GM19043 (cell line): Measurements from ENCODE around the gene LAMB4.

Experiments used
- ATAC-seq: cut with Tn5 transposase; IDR thresholded peaks from one replicate; pipeline ENCODE4 v1.9.1; 2021; ENCODE audit warnings: low read depth; ENCODE audit not compliant: unreplicated experiment

LAMB4 gene

DNA sequence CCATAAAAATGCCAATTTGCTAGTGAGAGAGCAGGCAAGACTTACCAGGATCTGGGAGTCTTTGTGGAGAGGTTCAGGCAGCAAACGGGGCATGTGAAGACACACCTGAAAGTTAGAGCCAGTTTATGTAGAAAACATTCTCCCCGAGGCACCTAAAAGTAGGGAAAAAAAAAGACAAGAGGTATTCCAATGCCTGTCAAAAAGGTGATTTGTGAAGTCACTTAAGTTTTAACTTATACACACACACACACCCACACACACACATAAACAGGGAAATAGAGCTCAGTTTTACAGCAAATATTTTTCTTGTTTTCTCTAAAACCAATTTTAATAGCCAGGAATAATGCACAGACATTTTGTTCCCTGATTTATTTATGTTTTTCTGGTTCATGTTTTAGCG, at the start of gene LAMB4:
LAMB4 (minus strand) TSS at position 101 of the 400 bp plus-strand sequence. CDS start 7,197 bp downstream, outside the sequence.
- no peak for ATAC-seq

- ATAC-seq = no peak
Observed at GRCh38 chr7:108178398-108178797, 48.2 kb upstream of the LAMB4 start.

GRCh38 chr7:108171164-108171563, 41.0 kb upstream of the LAMB4 start:
- ATAC-seq = no peak

DNA sequence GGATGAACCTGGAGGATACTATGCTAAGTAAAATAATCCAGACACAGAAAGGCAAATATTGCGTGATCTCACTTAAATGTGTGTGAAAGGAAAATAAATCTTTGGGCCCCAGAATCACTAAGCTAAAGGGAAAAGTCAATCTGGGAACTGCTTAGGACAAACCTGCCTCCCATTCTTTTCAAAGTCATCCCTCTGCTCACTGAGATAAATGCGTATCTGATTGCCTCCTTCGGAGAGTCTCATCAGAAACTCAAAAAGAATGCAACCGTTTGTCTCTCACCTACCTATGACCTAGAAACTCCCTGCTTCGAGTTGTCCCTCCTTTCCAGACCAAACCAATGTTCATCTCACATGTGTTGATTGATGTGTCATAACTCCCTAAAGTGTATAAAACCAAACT, 40.1 kb upstream of the LAMB4 start:
- ATAC-seq = no peak

DNA sequence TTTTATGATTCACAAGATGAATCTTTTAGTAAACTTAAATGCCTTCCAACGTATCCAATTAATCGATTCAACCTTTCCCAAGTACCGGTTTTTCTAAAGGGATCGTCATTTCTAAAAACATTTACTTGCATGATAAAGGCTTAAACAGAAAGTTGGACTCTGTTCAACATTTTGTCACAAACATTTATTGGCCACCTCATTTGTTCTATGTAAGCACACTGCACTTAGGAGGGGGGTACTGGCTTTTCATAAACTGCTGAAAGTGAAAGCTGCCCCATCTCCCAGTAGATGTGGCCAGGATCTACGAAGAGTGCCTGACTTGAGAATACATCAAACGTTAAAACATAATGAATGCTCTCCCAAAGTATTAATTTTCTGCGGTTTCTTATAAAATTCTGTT, 37.3 kb upstream of the LAMB4 start:
- no peak for ATAC-seq

GRCh38 chr7:108166687-108167086, 36.5 kb upstream of the LAMB4 start:
- ATAC-seq = no peak

GRCh38 chr7:108165723-108166122, 35.6 kb upstream of the LAMB4 start:
- no peak for ATAC-seq

DNA sequence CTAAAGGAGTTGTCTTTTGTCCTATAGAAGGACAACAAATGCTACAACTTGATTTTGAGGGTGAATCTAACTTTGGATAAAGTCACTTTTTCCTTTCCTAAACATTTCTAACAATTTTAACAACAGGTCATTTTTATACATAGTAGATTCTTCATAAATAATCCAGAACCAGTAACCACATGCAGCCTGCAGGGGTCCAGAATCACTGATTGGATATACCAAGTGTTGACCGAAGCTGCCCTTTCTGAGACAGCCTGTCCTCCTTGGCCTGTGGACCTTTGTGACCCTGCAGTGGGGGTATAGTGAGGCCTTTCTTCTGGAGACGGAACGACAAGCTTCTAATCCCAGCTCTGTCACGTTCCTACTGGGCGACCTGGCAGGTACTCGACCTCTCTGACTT, 34.8 kb upstream of the LAMB4 start:
- no peak for ATAC-seq

GRCh38 chr7:108164342-108164741, 34.2 kb upstream of the LAMB4 start:
- ATAC-seq = no peak

DNA sequence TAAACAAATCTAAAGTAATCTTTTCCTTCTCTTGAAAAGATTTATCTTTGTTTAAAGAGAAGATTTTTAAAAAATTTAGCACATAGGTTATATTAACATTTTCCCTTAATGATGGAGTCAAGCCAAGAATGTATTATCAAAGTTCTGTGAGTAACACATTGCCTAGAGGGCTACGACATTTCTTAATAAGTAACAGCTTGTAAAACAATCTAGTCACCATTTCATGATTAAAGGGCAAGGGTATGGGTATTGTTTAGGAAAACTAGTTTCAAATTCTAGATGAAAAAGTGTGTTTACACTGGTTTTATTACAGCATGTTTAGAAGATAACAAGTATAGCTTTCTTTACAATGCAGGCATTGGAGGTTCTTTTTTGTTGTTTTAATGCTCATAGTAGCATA, 28.6 kb upstream of the LAMB4 start:
- ATAC-seq = no peak

- no peak for ATAC-seq
Observed at GRCh38 chr7:108157606-108158335, 27.6 kb upstream of the LAMB4 start.

GRCh38 chr7:108156897-108157605, 26.9 kb upstream of the LAMB4 start:
- no peak for ATAC-seq

GRCh38 chr7:108152198-108152597, 22.0 kb upstream of the LAMB4 start:
- ATAC-seq = no peak

GRCh38 chr7:108149908-108150307, 19.7 kb upstream of the LAMB4 start:
- no peak for ATAC-seq

DNA sequence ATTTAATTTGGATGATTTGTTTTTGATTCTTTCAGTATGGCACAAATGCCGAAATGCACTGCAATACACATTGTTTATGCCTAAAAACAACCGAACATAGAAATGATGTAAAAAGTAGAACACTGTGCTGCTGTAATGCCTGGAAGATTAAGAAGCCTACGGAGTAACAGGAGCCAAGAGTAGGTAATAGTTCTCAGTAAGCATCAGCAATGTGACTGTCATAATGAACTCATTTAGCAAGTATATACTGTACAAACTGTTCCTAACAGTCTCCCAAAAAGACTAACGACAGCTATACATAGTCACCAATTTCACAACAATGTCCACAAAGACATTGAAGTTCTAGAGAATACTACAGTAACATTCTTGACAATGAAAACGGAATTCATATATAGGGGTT, 19.0 kb upstream of the LAMB4 start:
- ATAC-seq = no peak

- ATAC-seq = no peak
Observed at GRCh38 chr7:108147031-108147563, 16.9 kb upstream of the LAMB4 start.

- ATAC-seq = peak; percentile 50
Observed at GRCh38 chr7:108146070-108146842, 16.1 kb upstream of the LAMB4 start.

DNA sequence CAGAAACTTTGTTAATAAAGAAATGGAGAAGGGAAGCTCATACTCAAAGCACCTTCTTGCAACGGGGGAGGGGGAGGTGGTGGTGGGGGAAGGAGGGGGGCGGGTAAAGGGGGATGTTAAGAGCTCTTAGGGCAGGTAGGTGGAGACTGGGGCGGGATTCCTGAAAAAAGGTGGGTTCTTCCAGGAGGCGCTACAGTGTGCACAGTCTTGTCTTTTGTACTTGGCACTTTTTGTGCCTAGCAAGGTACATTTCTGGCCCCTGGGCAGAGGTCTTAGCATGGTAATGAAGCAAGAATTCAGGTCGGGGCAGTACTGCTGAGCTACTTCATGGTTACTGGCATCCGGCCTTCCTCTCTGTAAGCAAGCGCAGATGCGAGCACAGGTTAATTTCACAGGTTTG, 15.2 kb upstream of the LAMB4 start:
- no peak for ATAC-seq

DNA sequence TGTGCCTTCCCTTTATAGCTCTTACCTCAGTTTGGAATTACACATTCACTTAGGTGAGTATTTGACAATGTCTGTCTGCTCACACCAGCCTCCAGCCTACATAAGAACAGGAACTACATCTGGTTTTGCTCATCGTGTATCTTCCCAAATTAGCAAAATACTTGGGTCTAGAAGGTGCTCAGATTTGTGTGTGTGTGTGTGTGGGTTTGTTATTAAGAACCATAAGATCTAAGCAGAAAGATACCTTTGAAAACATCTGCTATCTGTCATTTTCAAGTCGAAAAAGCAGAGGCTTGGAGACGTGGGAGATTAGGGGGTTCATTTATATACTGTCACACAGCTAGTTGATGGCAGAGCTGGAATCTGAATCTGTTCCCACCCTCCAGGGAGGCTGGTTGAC, 14.8 kb upstream of the LAMB4 start:
- ATAC-seq = no peak

GRCh38 chr7:108143658-108144420, 13.7 kb upstream of the LAMB4 start:
- no peak for ATAC-seq
